Stimulated activated CD8-positive, alpha-beta memory T cell treated with anti-CD3 and anti-CD28 coated beads, Interleukin-7, amount 100 ng/mL, for 48 hours (primary cell): Measurements from ENCODE around the gene HELZ.
"Not testable (repeated sequence)": the region's sequence is repeated elsewhere in the genome, so short reads cannot be mapped to it uniquely, and the experiment has no call there.

Source experiments
- DNase-seq, 2 donors: peaks; one replicate each; pipeline ENCODE4 v3.0.0-alpha.2; 2020; ENCODE audit warnings: low read depth in 1 of 2; ENCODE audit errors: extremely low read depth in 1 of 2

The HELZ gene

DNA sequence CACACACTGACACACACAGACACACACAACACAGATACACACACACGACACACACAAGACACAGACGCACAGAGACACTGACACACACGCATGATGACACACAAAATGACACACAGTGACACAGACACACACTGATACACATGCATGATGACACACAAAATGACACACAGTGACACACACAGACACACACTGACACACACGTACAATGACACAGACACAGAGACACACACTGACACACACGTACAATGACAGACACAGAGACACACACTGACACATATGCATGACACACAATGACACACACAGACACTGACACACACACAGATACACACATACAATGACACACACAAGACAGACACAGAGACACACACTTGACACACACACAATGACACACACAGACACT is 190.4 kb downstream of the HELZ start:
- DNase-seq, result no peak

DNA sequence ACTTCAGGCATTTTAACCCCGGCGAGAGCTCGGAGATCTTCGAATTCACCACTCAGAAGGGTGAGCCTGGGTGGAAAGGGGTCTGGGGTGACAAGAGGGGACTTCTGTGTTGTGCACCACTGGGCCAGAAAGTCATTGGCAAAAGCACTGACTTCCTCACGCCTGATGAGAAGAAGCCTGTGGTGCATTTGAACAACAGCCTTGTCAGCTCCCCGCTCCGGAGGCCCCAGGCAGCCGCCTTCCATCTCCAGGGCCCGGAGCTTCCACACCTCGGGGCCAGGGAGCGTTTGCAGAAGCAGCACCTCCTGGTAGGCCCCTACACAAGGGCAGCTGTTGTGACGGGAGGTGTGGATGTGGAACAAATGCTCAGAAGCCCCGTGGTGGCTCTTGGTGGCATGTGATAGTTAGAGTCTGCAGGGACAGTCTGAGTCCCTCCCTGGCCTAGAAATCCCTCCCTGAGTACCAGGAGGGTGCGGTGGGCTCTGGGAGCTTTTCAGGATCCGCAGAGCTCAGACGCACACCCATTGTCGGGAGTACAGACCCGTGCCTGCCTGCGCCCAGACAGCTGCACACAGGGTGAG is 190.9 kb downstream of the HELZ start:
- no peak for DNase-seq

DNA sequence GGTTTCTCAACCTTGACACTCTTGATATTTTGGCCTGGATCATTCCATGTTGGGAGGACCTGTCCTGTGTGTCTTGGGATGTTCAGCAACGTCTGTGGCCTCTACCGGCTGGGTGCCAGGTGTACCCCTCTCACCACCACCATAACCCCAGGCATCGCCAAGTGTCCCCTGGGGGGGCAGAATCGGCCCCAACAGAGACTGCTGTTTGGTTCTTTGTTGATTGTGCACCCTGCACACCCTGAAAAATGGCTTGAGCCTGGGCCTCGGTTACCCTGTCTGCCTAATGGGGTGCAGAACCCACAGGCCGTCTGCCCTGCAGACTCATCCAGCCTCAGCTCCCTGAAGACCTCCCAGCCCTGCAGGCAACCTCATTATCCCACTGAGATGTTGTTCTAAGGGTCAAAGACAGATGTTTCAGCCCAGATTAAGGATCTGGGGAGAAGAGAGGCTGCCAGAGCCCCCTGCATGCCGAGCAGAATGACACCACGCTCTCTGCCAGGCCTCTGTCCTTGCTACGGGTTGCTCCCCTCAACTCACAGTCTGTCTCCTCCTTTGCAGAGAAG is 191.5 kb downstream of the HELZ start:
- no peak for DNase-seq

DNA sequence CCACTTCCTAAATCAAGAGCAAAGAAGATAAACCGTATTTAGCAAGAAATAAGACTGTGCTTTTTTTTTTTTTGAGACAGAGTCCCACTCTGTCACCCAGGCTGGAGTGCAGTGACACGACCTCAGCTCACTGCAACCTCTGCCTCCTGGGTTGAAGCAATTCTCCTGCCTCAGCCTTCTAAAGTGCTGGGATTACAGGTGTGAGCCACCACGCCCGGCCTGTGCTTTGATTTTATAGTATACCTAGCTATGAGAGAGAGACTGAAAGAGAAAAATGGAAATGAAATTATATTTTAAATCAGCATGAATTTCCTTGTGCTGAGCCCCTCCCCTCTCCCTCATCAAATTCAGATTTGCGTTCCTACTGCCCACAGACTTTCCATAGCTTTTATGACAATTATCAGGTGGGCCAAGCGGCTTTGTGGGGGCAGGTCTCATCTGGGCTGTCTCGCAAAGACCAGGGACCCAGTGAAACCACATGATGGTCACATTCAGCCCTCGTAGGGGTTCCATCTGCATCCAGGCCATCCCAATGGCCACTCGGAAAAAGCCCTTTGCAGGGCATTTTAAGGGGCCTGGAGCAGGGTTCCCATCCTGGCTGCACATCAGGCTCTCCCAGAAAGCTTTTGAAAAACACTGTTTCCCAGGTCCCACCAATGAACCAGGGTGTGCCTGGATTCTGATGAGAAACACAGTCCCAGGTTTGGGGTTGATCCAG is 192.1 kb downstream of the HELZ start:
- no peak for DNase-seq

DNA sequence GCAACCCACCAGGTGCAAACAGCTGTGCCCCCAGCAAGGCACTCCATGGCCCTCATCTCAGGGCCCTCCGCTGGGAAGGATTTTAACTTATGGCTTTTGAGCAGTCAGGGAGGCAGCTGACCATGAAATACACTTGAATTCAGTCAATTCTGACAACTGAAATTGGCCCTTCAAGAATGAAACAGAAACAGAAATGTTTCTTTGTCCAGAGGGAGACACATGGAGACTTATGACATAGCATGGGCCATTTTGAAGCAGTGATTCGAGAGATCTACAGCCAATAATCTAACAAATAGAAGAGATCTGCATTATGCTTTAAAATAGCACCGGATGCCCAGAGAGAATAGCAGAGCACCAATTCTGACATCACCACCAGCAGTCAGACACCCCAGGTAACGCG is 193.2 kb downstream of the HELZ start:
- DNase-seq, result no peak

DNA sequence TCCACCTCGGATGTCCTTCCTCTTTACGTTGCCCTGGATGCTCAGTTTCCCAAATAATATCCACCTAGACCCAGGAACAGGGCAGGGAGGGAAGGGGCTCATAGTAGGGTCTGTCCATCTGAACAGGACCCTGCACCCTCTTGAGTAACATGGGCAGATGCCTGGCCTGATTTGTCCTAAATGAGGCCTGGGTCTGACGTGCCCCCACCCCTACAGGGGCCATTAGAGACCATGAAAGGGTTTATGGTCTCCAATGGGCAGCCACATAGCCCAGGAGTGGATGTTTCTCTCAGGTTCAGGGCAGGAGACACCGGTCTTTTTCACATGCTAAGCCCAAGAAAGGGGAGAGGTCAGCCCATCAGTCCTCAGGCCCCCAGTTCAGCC is 193.8 kb downstream of the HELZ start:
- no peak for DNase-seq

DNA sequence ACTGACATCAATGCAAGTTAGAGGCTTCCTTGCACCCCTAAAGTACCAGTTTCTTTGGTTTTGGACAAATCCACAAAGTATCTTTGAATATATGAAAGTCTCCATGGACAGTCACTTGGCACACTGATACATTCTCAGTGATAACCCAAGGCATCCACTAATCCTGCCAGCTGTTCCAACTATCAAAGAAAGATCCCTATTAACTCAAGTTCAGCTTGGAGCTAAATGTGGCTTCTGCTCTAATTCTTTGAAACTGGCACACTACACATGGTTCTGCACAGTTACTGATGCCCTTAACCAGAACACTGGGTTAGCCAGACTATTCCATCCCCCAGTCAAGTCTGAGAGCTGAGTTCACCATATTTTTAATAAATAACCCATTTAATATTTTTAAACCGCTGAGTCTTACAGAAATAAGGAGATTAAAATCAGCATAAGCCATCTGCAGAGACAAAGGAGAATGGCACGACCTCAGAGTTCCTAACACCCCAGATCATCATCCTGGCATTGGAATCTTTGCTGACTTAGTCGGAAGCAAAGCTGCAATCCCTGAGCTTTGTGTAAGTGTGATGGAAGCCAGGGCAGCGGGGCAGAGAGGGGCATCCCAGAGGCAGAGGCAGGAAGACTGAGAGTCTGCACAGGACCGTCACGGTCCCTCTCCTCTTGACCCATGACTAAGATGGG is 194.4 kb downstream of the HELZ start:
- no peak for DNase-seq

DNA sequence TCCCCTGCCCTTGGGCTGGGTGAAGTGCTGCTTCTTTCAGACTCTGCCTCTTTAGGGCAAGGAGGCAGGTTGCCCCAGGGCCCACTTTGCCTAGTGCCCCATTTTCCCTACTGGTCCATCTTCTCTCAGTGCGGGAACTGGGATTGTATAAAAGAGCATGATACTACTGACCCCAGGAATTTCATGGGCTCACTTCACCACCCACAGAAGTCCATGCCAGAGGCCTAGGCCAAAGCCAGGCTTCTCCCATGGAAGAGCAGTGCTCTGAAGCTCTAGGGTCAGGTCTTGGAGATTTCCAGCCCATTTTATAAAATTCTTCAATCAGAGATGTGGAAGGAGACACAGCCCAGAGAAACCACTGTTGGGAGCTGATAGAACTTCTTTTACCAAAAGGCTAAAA is 194.9 kb downstream of the HELZ start:
- no peak for DNase-seq

DNA sequence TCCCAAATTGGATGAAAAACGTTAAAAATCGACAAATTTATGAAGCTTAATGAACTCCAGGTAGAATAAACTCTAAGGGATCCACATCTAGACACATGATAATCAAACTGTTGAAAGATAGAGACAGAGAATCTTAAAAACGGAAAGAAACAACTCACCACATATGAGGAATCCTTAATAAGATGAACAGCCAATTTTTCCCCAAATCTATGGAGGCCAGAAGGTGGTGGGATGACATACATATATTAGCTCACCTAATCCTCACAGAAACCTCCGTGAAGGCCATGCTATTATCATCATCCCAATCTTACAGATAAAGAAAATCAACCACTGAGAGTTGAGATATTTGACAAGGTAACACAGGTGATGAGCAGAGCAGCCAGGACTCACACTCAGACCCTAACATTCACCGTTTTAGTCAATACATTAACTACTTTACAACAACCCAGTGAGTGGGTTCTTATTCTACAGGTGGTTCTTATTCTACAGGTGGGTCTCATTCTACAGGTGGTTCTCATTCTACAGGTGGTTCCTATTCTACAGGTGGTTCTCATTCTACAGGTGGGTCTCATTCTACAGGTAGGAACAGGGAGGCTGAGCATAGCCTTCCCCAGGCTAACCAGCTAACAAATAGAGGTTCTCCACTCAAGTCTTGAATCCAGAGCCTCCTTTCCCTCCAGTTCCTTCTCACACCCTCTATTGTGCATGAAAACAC is 195.8 kb downstream of the HELZ start:
- DNase-seq, result no peak

DNA sequence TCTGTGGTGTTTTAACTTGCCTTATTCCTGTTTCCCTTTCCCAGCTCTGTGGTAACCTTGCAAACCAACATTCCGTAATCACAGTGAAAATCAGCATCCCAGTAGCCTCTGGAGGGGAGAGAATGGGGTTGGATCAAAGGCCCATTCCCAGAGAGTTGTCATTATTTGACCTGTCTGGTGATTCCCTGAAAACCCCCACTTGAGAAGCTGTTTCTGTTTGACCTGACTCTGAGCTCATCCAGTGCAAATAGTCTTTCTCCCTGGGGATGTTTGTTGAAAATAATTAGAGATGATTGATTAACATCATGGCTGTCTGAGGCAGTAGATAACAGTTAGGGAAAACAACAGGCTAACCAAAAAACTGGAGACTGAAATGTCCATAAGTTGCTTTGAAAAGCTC is 197.6 kb downstream of the HELZ start:
- no peak for DNase-seq

DNA sequence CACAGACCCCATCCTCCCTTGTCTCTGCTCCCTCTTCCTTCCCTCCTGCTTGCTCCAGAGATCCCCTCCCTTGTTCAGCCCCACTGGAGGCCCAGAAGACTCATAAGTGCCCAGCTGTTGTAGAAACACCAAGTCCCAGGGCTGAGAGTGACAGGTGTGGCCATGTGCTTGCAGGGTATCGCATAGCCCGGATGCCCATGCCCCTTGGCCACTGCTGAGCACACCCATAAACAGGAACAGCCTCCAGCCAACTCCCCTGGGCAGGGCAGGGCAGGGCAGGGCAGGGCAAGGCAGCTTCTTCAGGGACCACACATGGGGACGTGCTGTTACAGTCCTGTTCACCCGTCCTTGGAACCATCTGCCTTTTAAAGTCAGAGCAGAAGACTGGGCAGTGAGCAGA is 198.6 kb downstream of the HELZ start:
- no peak for DNase-seq

DNA sequence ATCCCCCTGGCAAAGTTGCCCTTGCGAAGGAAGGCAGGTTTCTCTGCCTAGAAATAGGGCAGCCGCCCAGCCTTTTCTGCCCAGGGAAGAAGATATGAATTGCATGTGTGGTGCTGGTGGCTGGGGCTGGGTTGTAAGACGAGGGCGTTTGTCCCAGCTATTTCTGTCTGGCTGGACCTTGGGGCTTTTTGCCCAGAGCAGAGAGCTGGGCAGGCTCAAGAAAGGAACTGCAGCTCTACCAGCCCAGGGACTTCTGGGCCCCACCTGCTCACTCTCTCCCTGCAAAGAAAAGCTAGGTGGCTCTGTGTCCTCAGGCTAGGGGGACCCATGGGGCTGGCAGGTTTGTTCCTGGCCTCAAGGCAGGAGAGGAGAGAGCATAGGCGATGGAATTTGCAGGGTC is 200.1 kb downstream of the HELZ start:
- no peak for DNase-seq

DNA sequence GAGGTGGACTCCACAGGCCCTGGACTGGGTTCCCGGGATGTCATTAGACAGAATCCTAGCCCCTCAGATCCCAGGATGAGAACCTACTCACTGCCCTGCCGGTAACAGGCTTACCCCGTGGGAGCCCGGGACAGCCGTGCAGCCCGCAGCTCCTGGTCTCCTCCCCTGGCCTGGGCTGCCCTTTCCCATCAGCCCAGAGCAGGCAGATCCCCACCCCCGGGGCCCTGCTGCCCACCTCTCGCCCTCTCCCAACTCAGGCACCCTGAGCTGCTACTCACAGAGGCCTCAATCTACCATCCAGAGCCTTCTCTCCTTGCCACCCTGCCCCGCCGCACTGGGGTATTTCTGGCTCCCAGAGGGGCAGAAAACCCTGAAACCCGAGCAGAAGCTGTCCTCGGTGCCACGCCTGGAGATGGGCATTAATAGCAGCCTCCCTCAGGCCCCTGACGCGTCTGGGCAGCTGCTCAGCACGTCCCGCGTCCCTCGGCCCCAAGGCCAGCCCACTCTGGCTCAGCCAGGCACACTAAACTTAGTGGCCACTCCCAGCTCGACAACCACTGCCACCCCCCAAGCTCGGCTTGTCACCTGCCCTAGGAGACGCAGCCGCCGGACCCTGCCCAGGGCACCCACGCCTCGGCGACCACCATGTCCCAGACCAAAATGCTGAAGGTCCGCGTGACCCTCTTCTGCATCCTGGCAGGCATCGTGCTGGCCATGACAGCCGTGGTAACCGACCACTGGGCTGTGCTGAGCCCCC is 200.8 kb downstream of the HELZ start, which contains the start of gene CACNG1:
CACNG1 (plus strand) TSS at position 539 of the 757 bp plus-strand sequence; CDS start at position 646, 107 bp downstream.
- no peak for DNase-seq

DNA sequence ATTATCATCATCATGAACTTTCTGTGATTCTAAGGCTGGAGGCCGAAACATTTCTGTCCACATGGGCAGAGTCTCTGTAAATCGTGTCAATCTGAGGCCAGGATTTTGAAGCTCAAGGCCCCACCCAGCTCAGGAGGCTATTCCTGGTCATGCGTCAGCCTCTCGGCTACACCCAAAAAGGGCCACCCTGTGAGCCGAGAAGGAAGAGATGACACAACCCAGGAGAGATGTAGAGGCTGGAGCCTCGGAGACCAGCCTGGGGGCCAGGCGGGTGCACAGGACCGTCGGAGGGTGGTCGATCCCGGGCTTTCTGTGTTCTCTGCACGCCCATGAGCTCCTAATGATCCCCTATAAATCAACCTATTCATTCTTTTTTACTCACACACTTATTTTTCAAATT is 201.7 kb downstream of the HELZ start:
- DNase-seq, result no peak

DNA sequence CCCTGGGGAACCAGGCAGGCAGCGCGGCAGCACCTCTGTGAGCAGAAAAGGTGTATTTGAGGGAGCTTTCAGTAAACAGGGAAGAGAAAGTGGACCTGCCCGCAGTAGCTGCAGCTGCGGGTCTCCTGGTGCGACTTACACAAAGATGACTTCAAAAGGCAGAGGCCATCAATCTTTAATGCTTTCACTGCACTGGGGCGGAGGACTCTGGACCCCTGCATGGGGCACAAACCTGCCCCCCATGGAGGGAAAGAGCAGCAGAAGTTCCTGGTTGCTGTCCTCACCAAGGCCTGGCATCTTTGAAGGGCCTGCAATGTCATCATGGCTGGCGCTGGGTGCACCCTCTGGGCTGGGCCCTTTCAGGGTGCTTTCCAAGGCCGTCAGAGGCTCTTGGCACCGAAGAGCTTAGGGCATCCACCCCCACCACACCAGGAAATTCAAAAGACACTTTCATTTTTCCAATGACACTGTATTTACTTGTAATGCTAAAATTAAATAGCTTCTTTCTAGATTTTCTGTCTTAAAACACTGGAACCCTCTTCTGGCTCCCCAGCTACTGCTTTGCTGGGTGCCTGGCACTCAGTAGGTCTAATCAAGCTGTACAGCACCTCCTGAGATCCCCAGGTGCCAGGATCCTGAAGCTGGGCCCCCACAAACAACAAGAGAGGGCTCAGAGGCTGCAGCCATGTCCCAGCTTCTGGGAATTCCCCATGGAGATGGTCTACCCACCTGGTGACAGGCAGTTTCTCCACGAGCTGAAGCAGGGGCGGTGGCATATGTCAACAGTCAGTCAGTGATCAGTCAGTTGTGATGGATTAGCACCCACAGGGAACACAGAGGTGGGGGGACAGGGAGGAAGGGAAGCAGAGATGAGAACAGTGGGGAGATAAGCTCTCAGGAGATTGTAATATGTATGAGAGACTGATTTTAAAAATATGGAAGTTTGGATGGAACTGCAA is 202.8 kb downstream of the HELZ start:
- DNase-seq, result no peak

DNA sequence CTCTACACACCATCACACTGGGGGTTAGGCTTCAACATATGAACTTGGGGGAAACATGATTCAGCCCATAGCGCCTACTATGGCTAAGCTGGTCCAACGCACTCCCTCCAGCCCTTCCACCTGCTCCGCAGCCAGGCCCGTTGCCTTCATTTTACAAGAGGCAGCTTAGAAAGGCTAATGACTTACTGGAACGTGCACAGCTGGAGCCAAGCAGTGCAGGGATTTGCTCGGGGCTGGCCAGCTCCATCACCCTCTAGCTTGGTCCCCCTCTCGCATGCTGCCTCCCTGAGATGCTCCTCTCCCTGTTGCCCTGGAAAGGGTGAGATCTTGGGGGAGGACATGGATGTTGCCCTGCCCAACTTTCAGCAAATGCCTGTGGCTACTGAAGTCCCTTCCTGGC is 203.5 kb downstream of the HELZ start:
- no peak for DNase-seq

DNA sequence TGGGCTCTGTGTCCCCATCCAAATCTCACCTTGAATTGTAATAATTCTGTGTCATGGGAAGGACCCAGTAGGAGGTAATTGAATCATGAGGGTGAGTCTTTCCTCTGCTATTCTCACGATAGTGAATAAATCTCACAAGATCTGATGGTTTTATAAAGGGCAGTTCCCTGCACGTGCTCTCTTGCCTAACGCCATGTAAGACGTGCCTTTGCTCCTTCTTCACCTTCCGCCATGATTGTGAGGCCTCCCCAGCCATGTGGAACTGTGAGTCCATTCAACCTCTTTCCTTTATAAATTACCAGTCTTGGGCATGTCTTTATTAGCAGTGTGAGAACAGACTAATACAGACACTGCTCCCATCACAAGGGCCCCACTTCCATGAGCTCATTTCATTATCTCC is 203.9 kb downstream of the HELZ start:
- not testable (repeated sequence) for DNase-seq

DNA sequence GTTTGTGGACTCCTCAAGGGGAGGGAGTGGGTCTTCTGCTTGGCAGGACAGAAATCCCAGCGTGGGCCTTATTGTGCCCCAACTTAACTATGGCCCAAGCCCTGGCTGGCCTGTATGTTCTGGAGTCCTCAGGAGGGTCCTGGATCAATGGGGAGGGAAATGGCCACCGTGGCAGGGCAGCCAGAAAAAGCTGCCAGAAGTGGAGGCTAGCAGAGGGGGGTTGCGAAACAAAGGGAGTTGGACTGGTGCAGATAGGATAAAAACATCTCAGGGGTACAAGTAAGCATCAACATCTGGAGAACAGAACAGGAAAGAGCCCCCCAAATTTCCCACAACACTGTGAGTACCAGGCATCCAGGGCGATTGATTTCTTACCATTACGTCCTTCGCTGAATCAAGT is 204.3 kb downstream of the HELZ start:
- DNase-seq, result no peak

DNA sequence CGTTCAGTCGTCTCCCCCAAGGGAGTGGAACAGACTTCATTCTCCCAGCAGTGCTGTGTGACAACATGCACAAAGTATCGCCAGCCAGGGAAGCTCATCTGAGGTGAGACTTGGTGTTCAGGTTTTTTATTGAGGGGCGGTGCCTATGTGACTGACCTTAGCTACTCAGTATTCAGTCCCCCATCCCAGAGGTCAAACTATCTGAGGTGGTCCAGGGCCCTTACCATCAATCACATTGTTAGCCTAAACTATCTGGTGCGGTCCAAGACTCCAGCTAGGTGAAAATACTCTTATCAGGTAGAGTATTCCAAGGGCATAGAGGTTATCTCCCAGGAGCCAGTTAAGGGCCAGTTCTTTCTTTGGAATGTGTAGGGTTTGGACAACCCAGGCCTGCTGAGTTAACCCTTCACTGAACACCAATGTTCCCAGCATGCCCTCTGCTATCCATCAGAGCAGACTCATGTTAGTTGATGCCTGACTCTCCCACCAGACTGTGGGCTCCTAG is 206.1 kb downstream of the HELZ start:
- DNase-seq, result no peak
